MV-4-11 (cell line): ENCODE data around the gene NEUROD4.

Experiments
- DNase-seq: peaks from one replicate; lab custom pipeline; 2025; lab: John Stamatoyannopoulos, UW

Gene NEUROD4

GRCh38 chr12:55060470-55060869 lies 40.7 kb downstream of the NEUROD4 start:
- peak; percentile 91 for DNase-seq

GRCh38 chr12:55061024-55061423 lies 41.2 kb downstream of the NEUROD4 start:
- DNase-seq = no peak

- DNase-seq = no peak
These were observed 43.5 kb downstream of the NEUROD4 start for GRCh38 chr12:55063291-55063690.

GRCh38 chr12:55065535-55065934 lies 45.8 kb downstream of the NEUROD4 start:
- no peak for DNase-seq

- DNase-seq = no peak
These were observed 47.9 kb downstream of the NEUROD4 start for GRCh38 chr12:55067701-55068100.

GRCh38 chr12:55068416-55069010 lies 48.7 kb downstream of the NEUROD4 start:
- peak; percentile 66 for DNase-seq

- DNase-seq = peak; percentile 52
These were observed 52.3 kb downstream of the NEUROD4 start for GRCh38 chr12:55072083-55072482.

GRCh38 chr12:55073043-55074022 lies 53.6 kb downstream of the NEUROD4 start:
- peak; percentile 44 for DNase-seq

- DNase-seq = no peak
These were observed 55.0 kb downstream of the NEUROD4 start for GRCh38 chr12:55074806-55075205.
